ENCODE data around the gene VAT1L.

- TF ChIP-seq CEBPB (IDR thresholded peaks at IDR 0.05) (no peak), CREB1 (IDR thresholded peaks at IDR 0.05; ENCODE audit: low read depth) (no peak)
Observed at GRCh38 chr16:77975942-77976341, 187.6 kb downstream of the VAT1L start.
